HEK293 (cell line): ENCODE results near the gene MTCL1.

Source experiments
- CTCF ChIA-PET: fragments of 350-600 bp; formaldehyde crosslinking; extraction: SDS; loops from one replicate; lab custom pipeline; 2021; ENCODE audit warnings: antibody characterized with exemption; lab: Yijun Ruan, JAX
- POLR2A ChIA-PET: fragments of 300-600 bp; formaldehyde crosslinking; extraction: SDS; loops from one replicate; lab custom pipeline; 2020; ENCODE audit warnings: antibody characterized with exemption, inconsistent platforms; lab: Yijun Ruan, JAX
- H3K27ac ChIP-seq: fragments of 200-500 bp; sonication (Bioruptor generic); 2 replicates; pipeline ENCODE4 v1.5.1; 2014; ENCODE audit warnings: low read depth, low read length, control low read depth, inconsistent platforms; ENCODE audit errors: extremely low read depth
- H3K36me3 ChIP-seq, 2 experiments: fragments of 200-500 bp in 1 of 2; sonication (Bioruptor generic) in 1 of 2; 1 replicate in 1 of 2; 2 replicates in 1 of 2; pipeline ENCODE4 v1.5.1; 2014 to 2017; ENCODE audit warnings: inconsistent platforms in 2 of 2, low read length in 2 of 2; ENCODE audit not compliant: control insufficient read depth in 2 of 2, insufficient read depth in 1 of 2
- H3K4me1 ChIP-seq: fragments of 200-500 bp; sonication (Bioruptor generic); 2 replicates; pipeline ENCODE4 v1.5.1; 2014; ENCODE audit warnings: mild to moderate bottlenecking, low read length, inconsistent platforms; ENCODE audit not compliant: control insufficient read depth, insufficient read depth
- H3K4me3 ChIP-seq: 2 replicates; pipeline ENCODE4 v1.5.1; 2011; ENCODE audit warnings: low read depth, mild to moderate bottlenecking, control low read depth, low read length, moderate library complexity
- H3K9me3 ChIP-seq: fragments of 200-500 bp; sonication (Bioruptor generic); 2 replicates; pipeline ENCODE4 v1.5.1; 2014; ENCODE audit warnings: low read depth, low read length, inconsistent platforms; ENCODE audit not compliant: control insufficient read depth, insufficient read depth
- GLIS1 ChIP-seq: fragments of 450-650 bp; formaldehyde crosslinking; IDR thresholded peaks from 2 replicates; pipeline ENCODE4 v1.5.1; 2016; ENCODE audit warnings: missing biosample characterization, missing genetic modification characterization
- GLIS2 ChIP-seq: fragments of 450-650 bp; formaldehyde crosslinking; IDR thresholded peaks from 2 replicates; pipeline ENCODE4 v1.5.1; 2016; ENCODE audit warnings: missing biosample characterization, missing genetic modification characterization
- HIC1 ChIP-seq: fragments of 450-650 bp; formaldehyde crosslinking; IDR thresholded peaks from 2 replicates; pipeline ENCODE4 v1.5.1; 2016; ENCODE audit warnings: missing biosample characterization, missing genetic modification characterization
- HOXC10 ChIP-seq: sonication (generic); formaldehyde crosslinking; IDR thresholded peaks from 2 replicates; pipeline ENCODE4 v1.8.1; 2023; ENCODE audit warnings: mild to moderate bottlenecking, missing genetic modification reagents
- OSR2 ChIP-seq: fragments of 450-650 bp; formaldehyde crosslinking; IDR thresholded peaks from 2 replicates; pipeline ENCODE4 v1.5.1; 2016; ENCODE audit warnings: missing biosample characterization, missing genetic modification characterization
- ZBTB11 ChIP-seq: fragments of 450-650 bp; formaldehyde crosslinking; conservative IDR thresholded peaks from 2 replicates; pipeline ENCODE4 v1.5.1; 2016; ENCODE audit warnings: low read depth, missing biosample characterization, missing genetic modification characterization
- ZEB2 ChIP-seq: fragments of 450-650 bp; formaldehyde crosslinking; IDR thresholded peaks from 2 replicates; pipeline ENCODE4 v1.5.1; 2016; ENCODE audit warnings: missing biosample characterization, missing genetic modification characterization
- ZFHX2 ChIP-seq: fragments of 450-650 bp; formaldehyde crosslinking; conservative IDR thresholded peaks from 2 replicates; pipeline ENCODE4 v1.5.1; 2016; ENCODE audit warnings: missing biosample characterization, missing genetic modification characterization
- ZNF112 ChIP-seq: fragments of 450-650 bp; formaldehyde crosslinking; IDR thresholded peaks from 2 replicates; pipeline ENCODE4 v1.5.0; 2017; ENCODE audit warnings: missing biosample characterization, missing genetic modification characterization
- ZNF146 ChIP-seq: fragments of 450-650 bp; formaldehyde crosslinking; IDR thresholded peaks from 2 replicates; pipeline ENCODE4 v1.5.1; 2016; ENCODE audit warnings: missing biosample characterization, missing genetic modification characterization
- ZNF23 ChIP-seq: fragments of 450-650 bp; formaldehyde crosslinking; IDR thresholded peaks from 2 replicates; pipeline ENCODE4 v1.5.1; 2016; ENCODE audit warnings: missing biosample characterization, missing genetic modification characterization, borderline replicate concordance
- ZNF302 ChIP-seq: fragments of 450-650 bp; formaldehyde crosslinking; IDR thresholded peaks from 2 replicates; pipeline ENCODE4 v1.5.1; 2016; ENCODE audit warnings: missing biosample characterization, missing genetic modification characterization, low read depth
- ZNF423 ChIP-seq: fragments of 450-650 bp; formaldehyde crosslinking; IDR thresholded peaks from 2 replicates; pipeline ENCODE4 v1.5.1; 2016; ENCODE audit warnings: missing biosample characterization, missing genetic modification characterization
- ZNF580 ChIP-seq: fragments of 450-650 bp; formaldehyde crosslinking; IDR thresholded peaks from 2 replicates; pipeline ENCODE4 v1.5.1; 2016; ENCODE audit warnings: missing biosample characterization, missing genetic modification characterization
- ZXDB ChIP-seq: fragments of 450-650 bp; formaldehyde crosslinking; IDR thresholded peaks from 2 replicates; pipeline ENCODE4 v1.5.1; 2016; ENCODE audit warnings: missing biosample characterization, missing genetic modification characterization
- TF ChIP-seq, protein P1 (sequence below): fragments of 450-650 bp; formaldehyde crosslinking; IDR thresholded peaks from 2 replicates; pipeline ENCODE4 v1.5.1; 2016; ENCODE audit warnings: missing biosample characterization, missing genetic modification characterization, low read depth
- TF ChIP-seq, protein P2 (sequence below): fragments of 450-650 bp; formaldehyde crosslinking; IDR thresholded peaks from 2 replicates; pipeline ENCODE4 v1.5.1; 2017; ENCODE audit warnings: missing biosample characterization, mild to moderate bottlenecking, missing genetic modification characterization, moderate library complexity
- TF ChIP-seq, protein P3 (sequence below): fragments of 450-650 bp; formaldehyde crosslinking; IDR thresholded peaks from 2 replicates; pipeline ENCODE4 v1.5.1; 2017; ENCODE audit warnings: missing biosample characterization, missing genetic modification characterization

Gene MTCL1

DNA sequence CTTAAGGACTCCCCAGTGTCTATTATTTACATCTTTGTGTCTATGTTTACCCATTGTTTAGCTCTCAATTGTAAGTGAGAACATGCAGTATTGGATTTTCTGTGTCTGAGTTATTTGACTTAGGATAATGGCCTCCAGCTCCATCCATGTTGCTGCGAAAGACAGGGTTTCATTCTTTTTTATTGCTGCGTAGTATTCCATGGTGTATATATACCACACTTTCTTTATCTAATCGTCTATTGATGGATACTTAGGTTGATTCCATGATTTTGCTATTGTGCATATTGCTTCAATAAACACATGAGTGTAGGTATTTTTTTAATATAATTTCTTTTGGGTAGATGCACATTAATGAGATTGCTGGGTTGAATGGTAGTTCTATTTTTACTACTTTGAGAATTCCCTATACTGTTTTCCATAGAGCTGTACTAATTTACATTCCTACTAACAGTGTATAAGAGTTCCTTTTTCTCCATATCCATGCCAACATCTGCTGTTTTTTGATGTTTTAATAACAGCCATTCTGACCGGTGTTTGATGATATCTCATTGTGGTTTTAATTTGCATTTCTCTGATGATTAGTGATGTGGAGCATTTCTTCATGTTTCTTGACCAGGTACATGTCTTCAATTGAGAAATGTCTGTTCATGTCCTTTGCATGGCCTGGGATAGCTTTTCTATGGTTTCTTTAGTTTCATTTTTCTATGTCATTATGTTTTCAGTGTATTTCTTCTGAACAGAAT lies 21.8 kb downstream of the MTCL1 start:
- peaks cover 0 to 3% of the 10 kb centered on the region in 2 experiments; a peak in 2 of 3 replicates for H3K36me3 ChIP-seq
- peaks cover 5% of the 10 kb centered on the region for H3K4me1 ChIP-seq
- POLR2A ChIA-PET, result interaction anchor here (1.0 kb wide), 1 partner anchor 20 kb away, joined by 3 read pairs; no protein-coding TSS in a partner anchor
- CTCF ChIA-PET, result interaction anchor here (0.7 to 1.3 kb wide), 4 partner anchors 10 to 1505 kb away, joined by 3 to 4 read pairs (median 3); no protein-coding TSS in a partner anchor
- no peak overlapping the region for H3K27ac ChIP-seq
- H3K9me3 ChIP-seq, result no peaks in the 10 kb centered on the region
- TF ChIP-seq ZNF580 (tag by site-specific recombination) (peak; percentile 78), ZNF146 (peak; percentile 73), HOXC10 (CRISPR knock-in tag) (no peak)
- H3K4me3 ChIP-seq, result no peak overlapping the region

DNA sequence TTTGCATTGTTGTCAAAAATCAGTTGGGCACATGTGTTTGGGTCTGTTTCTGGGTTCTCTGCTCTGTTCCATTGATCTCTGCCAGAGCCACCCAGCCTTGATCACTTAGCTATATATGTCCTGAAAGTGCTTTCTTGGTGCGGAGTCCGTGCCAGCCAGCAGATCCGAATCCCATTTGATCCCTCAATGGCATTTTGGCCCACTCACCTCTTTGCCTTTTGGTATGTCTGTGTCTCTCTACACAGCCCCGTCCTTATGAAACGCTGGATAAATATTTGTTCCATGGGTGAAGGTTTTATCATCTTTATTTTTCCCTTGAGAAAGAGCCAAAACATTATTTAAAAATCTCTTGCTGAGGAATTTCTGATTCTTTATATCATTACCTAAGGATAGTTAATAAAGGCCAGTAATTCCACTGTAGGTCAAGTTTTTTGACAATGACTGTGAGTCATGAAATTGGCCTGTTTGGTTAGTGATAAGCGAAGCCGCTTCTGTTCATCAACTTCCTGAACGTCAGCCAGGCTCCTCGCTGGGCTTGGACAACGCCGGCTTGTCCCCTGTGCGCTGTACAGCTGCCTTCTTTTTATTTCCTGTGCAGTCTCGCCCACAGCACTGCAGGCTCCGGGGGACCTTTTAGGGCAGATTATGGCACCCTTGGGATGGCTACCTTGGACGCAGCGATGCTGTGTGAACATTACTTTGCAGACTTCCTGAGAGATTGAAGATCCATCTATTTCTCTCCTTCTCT lies 24.9 kb downstream of the MTCL1 start:
- Histone ChIP-seq H3K9me3 (no peaks in the 10 kb centered on the region), H3K4me1 (peaks cover 5% of the 10 kb centered on the region), H3K27ac (no peak overlapping the region; the same call in 1 of the 2 replicates), H3K4me3 (no peak overlapping the region), H3K36me3 (peaks cover 0 to 3% of the 10 kb centered on the region in 2 experiments; a peak in 2 of 3 replicates)
- ChIA-PET POLR2A (interaction anchor here (1.1 kb wide), 1 partner anchor 23 kb away, joined by 6 read pairs; no protein-coding TSS in a partner anchor), CTCF (interaction anchor here (0.6 to 2.3 kb wide), 3 partner anchors 34 to 1371 kb away, joined by 3 to 9 read pairs (median 6); no protein-coding TSS in a partner anchor)
- TF ChIP-seq ZEB2 (tag by site-specific recombination) (no peak), ZNF423 (tag by site-specific recombination) (no peak), ZNF302 (tag by site-specific recombination) (no peak), HIC1 (tag by site-specific recombination) (no peak), ZFHX2 (tag by site-specific recombination) (0 out of 2 replicates have a peak, but pooled peaks have one; percentile 15), GLIS2 (tag by site-specific recombination) (peak; percentile 41; the same call in 1 of the 2 replicates), ZXDB (tag by site-specific recombination) (0 out of 2 replicates have a peak, but pooled peaks have one; percentile 54), ZNF112 (no peak), ZNF23 (tag by site-specific recombination) (no peak), GLIS1 (tag by site-specific recombination) (peak; percentile 92), ZBTB11 (tag by site-specific recombination) (peak; percentile 33; the same call in 1 of the 2 replicates), OSR2 (tag by site-specific recombination) (peak; percentile 94)
- TF ChIP-seq, protein P1, sequence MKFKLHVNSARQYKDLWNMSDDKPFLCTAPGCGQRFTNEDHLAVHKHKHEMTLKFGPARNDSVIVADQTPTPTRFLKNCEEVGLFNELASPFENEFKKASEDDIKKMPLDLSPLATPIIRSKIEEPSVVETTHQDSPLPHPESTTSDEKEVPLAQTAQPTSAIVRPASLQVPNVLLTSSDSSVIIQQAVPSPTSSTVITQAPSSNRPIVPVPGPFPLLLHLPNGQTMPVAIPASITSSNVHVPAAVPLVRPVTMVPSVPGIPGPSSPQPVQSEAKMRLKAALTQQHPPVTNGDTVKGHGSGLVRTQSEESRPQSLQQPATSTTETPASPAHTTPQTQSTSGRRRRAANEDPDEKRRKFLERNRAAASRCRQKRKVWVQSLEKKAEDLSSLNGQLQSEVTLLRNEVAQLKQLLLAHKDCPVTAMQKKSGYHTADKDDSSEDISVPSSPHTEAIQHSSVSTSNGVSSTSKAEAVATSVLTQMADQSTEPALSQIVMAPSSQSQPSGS (tag by site-specific recombination), result no peak
- TF ChIP-seq, protein P2, sequence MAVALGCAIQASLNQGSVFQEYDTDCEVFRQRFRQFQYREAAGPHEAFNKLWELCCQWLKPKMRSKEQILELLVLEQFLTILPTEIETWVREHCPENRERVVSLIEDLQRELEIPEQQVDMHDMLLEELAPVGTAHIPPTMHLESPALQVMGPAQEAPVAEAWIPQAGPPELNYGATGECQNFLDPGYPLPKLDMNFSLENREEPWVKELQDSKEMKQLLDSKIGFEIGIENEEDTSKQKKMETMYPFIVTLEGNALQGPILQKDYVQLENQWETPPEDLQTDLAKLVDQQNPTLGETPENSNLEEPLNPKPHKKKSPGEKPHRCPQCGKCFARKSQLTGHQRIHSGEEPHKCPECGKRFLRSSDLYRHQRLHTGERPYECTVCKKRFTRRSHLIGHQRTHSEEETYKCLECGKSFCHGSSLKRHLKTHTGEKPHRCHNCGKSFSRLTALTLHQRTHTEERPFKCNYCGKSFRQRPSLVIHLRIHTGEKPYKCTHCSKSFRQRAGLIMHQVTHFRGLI, result 0 out of 2 replicates have a peak, but pooled peaks have one; percentile 58
- TF ChIP-seq, protein P3, sequence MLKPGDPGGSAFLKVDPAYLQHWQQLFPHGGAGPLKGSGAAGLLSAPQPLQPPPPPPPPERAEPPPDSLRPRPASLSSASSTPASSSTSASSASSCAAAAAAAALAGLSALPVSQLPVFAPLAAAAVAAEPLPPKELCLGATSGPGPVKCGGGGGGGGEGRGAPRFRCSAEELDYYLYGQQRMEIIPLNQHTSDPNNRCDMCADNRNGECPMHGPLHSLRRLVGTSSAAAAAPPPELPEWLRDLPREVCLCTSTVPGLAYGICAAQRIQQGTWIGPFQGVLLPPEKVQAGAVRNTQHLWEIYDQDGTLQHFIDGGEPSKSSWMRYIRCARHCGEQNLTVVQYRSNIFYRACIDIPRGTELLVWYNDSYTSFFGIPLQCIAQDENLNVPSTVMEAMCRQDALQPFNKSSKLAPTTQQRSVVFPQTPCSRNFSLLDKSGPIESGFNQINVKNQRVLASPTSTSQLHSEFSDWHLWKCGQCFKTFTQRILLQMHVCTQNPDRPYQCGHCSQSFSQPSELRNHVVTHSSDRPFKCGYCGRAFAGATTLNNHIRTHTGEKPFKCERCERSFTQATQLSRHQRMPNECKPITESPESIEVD (tag by site-specific recombination), result peak; percentile 82
